Activated CD8-positive, alpha-beta T cell treated with anti-CD3 and anti-CD28 coated beads for 36 hours (primary cell): Measurements from ENCODE around the gene CUBN. TPM values are rescaled to one million over a fixed set of nuclear protein-coding genes. Genes with fewer than 3 reads are reported as not detected.

Experiments
- ATAC-seq: fragments of 200-7000 bp; cut with Tn5 transposase; one replicate; pipeline ENCODE4 v1.10.0; 2021; ENCODE audit warnings: mild to moderate bottlenecking, moderate library complexity
- CTCF ChIA-PET: fragments of 350-600 bp; sonication (Branson Sonifier 250); formaldehyde crosslinking; loops from one replicate; lab custom pipeline; 2021; ENCODE audit warnings: antibody characterized with exemption; lab: Charles Lee
- POLR2A ChIA-PET: fragments of 350-600 bp; sonication (Branson Sonifier 250); formaldehyde crosslinking; loops from one replicate; lab custom pipeline; 2021; ENCODE audit warnings: antibody characterized with exemption; lab: Charles Lee
- DNase-seq: peaks from one replicate; pipeline ENCODE4 v3.0.0-alpha.2; 2020
- H3K27ac Mint-ChIP-seq: one replicate; pipeline ENCODE4 v1.8.0; 2021; ENCODE audit warnings: mild to moderate bottlenecking, mixed read lengths
- H3K27me3 Mint-ChIP-seq: one replicate; pipeline ENCODE4 v1.8.0; 2021; ENCODE audit warnings: mixed read lengths
- H3K36me3 Mint-ChIP-seq: one replicate; pipeline ENCODE4 v1.8.0; 2021; ENCODE audit warnings: low read depth, mixed read lengths
- H3K4me1 Mint-ChIP-seq: one replicate; pipeline ENCODE4 v1.8.0; 2021; ENCODE audit warnings: low read depth, mixed read lengths
- H3K4me3 Mint-ChIP-seq: one replicate; pipeline ENCODE4 v1.8.0; 2021; ENCODE audit warnings: mild to moderate bottlenecking, moderate library complexity, mixed read lengths
- H3K9me3 Mint-ChIP-seq: one replicate; pipeline ENCODE4 v1.8.0; 2021; ENCODE audit warnings: mixed read lengths
- intact Hi-C: fragments of 100-400 bp; cut with micrococcal nuclease; formaldehyde crosslinking; loops from one replicate; pipeline ENCODE4 v1.10.0; 2022
- total RNA-seq, 2 experiments: library from RNA; stranded (reverse); gene quantifications; one replicate each; pipeline ENCODE4 v1.2.3, GENCODE V29; 2021
- TF ChIP-seq, protein P1 (sequence below): fragments of 200-600 bp; IDR thresholded peaks from one replicate; pipeline ENCODE4 v1.8.0; 2022; ENCODE audit warnings: antibody characterized with exemption, mild to moderate bottlenecking

The CUBN gene
- total RNA-seq, 2 experiments from 2014 or later, result 0.38 to 0.65 TPM

DNA sequence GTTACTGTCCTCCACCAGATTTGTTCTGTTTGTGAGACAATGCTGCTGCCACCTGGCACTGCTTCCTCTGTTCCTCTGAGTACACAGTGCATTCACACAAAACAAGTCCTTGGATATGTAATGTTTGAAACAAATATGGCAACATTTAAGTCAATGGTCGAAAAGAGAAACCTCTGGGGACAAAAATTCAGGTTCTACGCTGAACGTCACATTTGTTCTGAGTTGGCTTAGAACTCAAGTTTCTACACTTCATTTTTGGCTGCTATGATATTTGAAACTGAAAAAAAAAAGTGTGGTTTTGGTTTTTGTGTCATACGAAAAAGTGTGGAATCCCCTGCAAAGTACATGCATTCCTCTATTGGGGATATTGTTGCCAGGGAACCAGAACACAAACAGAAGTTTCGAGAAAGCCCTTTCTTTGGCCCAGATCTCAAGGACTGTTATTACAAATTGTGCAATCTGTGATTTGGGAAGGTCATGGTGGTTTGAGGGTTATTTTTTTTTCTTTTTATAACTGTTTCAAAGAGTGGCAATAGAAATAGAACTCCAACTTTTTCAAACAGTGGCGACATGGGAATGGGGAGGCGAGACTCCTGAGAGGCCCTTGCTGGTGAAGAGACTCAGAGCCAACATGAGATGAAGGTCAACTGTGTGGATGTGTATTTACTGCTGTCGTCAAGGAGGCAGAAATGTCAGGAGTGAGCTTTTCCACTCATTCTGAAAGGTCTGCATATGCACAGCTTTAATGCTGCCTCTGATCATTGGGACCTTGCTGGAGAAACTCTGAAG, 127.5 kb downstream of the CUBN start:
- Mint-ChIP-seq H3K4me1 (peaks cover 52% of the 10 kb centered on the region), H3K36me3 (peaks cover 4% of the 10 kb centered on the region), H3K27ac (peak overlapping the region; percentile 93), H3K27me3 (peaks cover 4% of the 10 kb centered on the region), H3K9me3 (peaks cover 2% of the 10 kb centered on the region), H3K4me3 (peak overlapping the region; percentile 33)
- TF ChIP-seq, protein P1, sequence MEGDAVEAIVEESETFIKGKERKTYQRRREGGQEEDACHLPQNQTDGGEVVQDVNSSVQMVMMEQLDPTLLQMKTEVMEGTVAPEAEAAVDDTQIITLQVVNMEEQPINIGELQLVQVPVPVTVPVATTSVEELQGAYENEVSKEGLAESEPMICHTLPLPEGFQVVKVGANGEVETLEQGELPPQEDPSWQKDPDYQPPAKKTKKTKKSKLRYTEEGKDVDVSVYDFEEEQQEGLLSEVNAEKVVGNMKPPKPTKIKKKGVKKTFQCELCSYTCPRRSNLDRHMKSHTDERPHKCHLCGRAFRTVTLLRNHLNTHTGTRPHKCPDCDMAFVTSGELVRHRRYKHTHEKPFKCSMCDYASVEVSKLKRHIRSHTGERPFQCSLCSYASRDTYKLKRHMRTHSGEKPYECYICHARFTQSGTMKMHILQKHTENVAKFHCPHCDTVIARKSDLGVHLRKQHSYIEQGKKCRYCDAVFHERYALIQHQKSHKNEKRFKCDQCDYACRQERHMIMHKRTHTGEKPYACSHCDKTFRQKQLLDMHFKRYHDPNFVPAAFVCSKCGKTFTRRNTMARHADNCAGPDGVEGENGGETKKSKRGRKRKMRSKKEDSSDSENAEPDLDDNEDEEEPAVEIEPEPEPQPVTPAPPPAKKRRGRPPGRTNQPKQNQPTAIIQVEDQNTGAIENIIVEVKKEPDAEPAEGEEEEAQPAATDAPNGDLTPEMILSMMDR, result no peak
- DNase-seq (peak; percentile 47), ATAC-seq (peak; percentile 57)
- ChIA-PET CTCF (interaction anchor here (0.7 to 1.5 kb wide), 8 partner anchors 17 to 227 kb away, joined by 3 to 9 read pairs (median 4); no protein-coding TSS in a partner anchor), POLR2A (interaction anchor here (0.7 to 1.8 kb wide), 5 partner anchors 22 to 226 kb away, joined by 3 to 12 read pairs (median 4); partner anchors contain the start of genes TRDMT1 and VIM)
- intact Hi-C loops, result loop anchor here (1.0 to 2.0 kb wide), 2 partner anchors 27 to 227 kb away; partner anchors contain the start of gene VIM

GRCh38 chr10:17001297-17001744, 128.3 kb downstream of the CUBN start:
- ChIA-PET CTCF (interaction anchor here (1.2 kb wide), 1 partner anchor 149 kb away, joined by 4 read pairs; no protein-coding TSS in a partner anchor), POLR2A (no interaction called here)
- peaks cover 4% of the 10 kb centered on the region for H3K36me3 Mint-ChIP-seq
- DNase-seq (no peak), ATAC-seq (no peak)
- intact Hi-C loops, result no loop called here
- H3K27me3 Mint-ChIP-seq, result peaks cover 4% of the 10 kb centered on the region
- H3K4me1 Mint-ChIP-seq, result peaks cover 48% of the 10 kb centered on the region
- peak overlapping the region; percentile 93 for H3K27ac Mint-ChIP-seq
- peaks cover 2% of the 10 kb centered on the region for H3K9me3 Mint-ChIP-seq
- no peak overlapping the region for H3K4me3 Mint-ChIP-seq
- TF ChIP-seq, protein P1, result no peak

GRCh38 chr10:16999665-17000451, 129.8 kb downstream of the CUBN start:
- peaks cover 2% of the 10 kb centered on the region for H3K9me3 Mint-ChIP-seq

GRCh38 chr10:16996530-16996964, 133.1 kb downstream of the CUBN start:
- H3K27me3 Mint-ChIP-seq, result no peaks in the 10 kb centered on the region
- ATAC-seq (no peak), DNase-seq (no peak)
- H3K27ac Mint-ChIP-seq, result no peak overlapping the region
- TF ChIP-seq, protein P1, result no peak
- POLR2A ChIA-PET, result interaction anchor here (0.6 to 1.3 kb wide), 4 partner anchors 30 to 230 kb away, joined by 3 to 4 read pairs (median 3); no protein-coding TSS in a partner anchor
- H3K4me3 Mint-ChIP-seq, result no peak overlapping the region
- peaks cover 15% of the 10 kb centered on the region for H3K4me1 Mint-ChIP-seq
- peaks cover 2% of the 10 kb centered on the region for H3K9me3 Mint-ChIP-seq
- no peaks in the 10 kb centered on the region for H3K36me3 Mint-ChIP-seq
- intact Hi-C loops, result no loop called here
- CTCF ChIA-PET, result interaction anchor here (0.7 kb wide), 1 partner anchor 31 kb away, joined by 3 read pairs; no protein-coding TSS in a partner anchor

More at GRCh38 chr10:16999665-17000451, 129.8 kb downstream of the CUBN start:
- CTCF ChIA-PET, result interaction anchor here (1.2 kb wide), 1 partner anchor 257 kb away, joined by 3 read pairs; no protein-coding TSS in a partner anchor
- POLR2A ChIA-PET, result interaction anchor here (0.7 to 1.0 kb wide), 2 partner anchors 175 to 234 kb away, joined by 3 to 4 read pairs; no protein-coding TSS in a partner anchor
- DNase-seq (no peak), ATAC-seq (no peak)
- Mint-ChIP-seq H3K4me3 (no peak overlapping the region), H3K27ac (no peak overlapping the region), H3K27me3 (peaks cover 4% of the 10 kb centered on the region), H3K36me3 (no peaks in the 10 kb centered on the region), H3K4me1 (peaks cover 46% of the 10 kb centered on the region)
- intact Hi-C loops, result no loop called here
- TF ChIP-seq, protein P1, result no peak
